SU-DHL-6 (cell line): ENCODE results near the gene FGFRL1.

Source experiments
- H2AFZ ChIP-seq: fragments of 200-600 bp; sonication (generic); 2 replicates; pipeline ENCODE4 v1.6.1; 2014; ENCODE audit warnings: low read depth, mild to moderate bottlenecking, moderate library complexity, mixed read lengths, antibody characterized with exemption, low read length; ENCODE audit not compliant: severe bottlenecking
- H3F3A ChIP-seq: fragments of 200-600 bp; shearing (Covaris generic); 2 replicates; pipeline ENCODE4 v1.6.0; 2016; ENCODE audit warnings: antibody characterized with exemption, mild to moderate bottlenecking; ENCODE audit not compliant: insufficient read depth
- H3K27ac ChIP-seq: fragments of 200-600 bp; sonication (generic); 2 replicates; pipeline ENCODE4 v1.5.1; 2016; ENCODE audit warnings: low read depth, mild to moderate bottlenecking, low read length, moderate library complexity, mixed read lengths
- H3K27me3 ChIP-seq: fragments of 200-600 bp; sonication (generic), shearing (Covaris generic); 2 replicates; pipeline ENCODE4 v1.6.0; 2014; ENCODE audit warnings: mild to moderate bottlenecking, low read length
- H3K36me3 ChIP-seq: fragments of 200-600 bp; sonication (generic); 2 replicates; pipeline ENCODE4 v1.6.1; 2014; ENCODE audit warnings: mild to moderate bottlenecking, low read length, mixed read lengths
- H3K4me2 ChIP-seq: fragments of 300-600, 200-600 bp; shearing (Covaris generic), sonication (generic); 2 replicates; pipeline ENCODE4 v1.6.0; 2014; ENCODE audit warnings: low read length, low read depth, mild to moderate bottlenecking; ENCODE audit not compliant: poor library complexity, severe bottlenecking
- H3K4me3 ChIP-seq: fragments of 200-600 bp; sonication (generic); 2 replicates; pipeline ENCODE4 v1.5.1; 2014; ENCODE audit warnings: antibody characterized with exemption, low read length, mild to moderate bottlenecking, mixed read lengths; ENCODE audit not compliant: insufficient read depth, poor library complexity, severe bottlenecking
- H3K79me2 ChIP-seq: fragments of 200-600 bp; sonication (generic); 2 replicates; pipeline ENCODE4 v1.6.1; 2014; ENCODE audit warnings: mild to moderate bottlenecking, low read length, moderate library complexity; ENCODE audit not compliant: insufficient read depth
- H3K9ac ChIP-seq: fragments of 200-600 bp; sonication (generic); 2 replicates; pipeline ENCODE4 v1.7.0; 2014; ENCODE audit warnings: mild to moderate bottlenecking, low read length
- H3K9me2 ChIP-seq: fragments of 200-600 bp; sonication (generic); replicated peaks from 2 replicates; pipeline ENCODE4 v1.6.1; 2014; ENCODE audit warnings: low read length; ENCODE audit not compliant: insufficient read depth
- H3K9me3 ChIP-seq: fragments of 200-600 bp; sonication (generic); 2 replicates; pipeline ENCODE4 v1.6.1; 2014; ENCODE audit warnings: low read length, mixed read lengths; ENCODE audit not compliant: insufficient read depth
- H4K20me1 ChIP-seq: fragments of 200-600 bp; sonication (generic); 2 replicates; pipeline ENCODE4 v1.6.1; 2014; ENCODE audit warnings: low read depth, mild to moderate bottlenecking, antibody characterized with exemption, low read length, moderate library complexity, mixed read lengths
- CTCF ChIP-seq: fragments of 200-600 bp; sonication (generic); IDR thresholded peaks from one replicate; pipeline ENCODE4 v1.5.1; 2017; ENCODE audit warnings: antibody characterized with exemption, mild to moderate bottlenecking, low read length, moderate library complexity; ENCODE audit not compliant: insufficient read depth, poor library complexity, severe bottlenecking
- EZH2phosphoT487 ChIP-seq: fragments of 200-600 bp; sonication (generic), shearing (Covaris generic); conservative IDR thresholded peaks from 2 replicates; pipeline ENCODE4 v1.6.1; 2018; ENCODE audit warnings: mild to moderate bottlenecking, antibody characterized with exemption, low read length, moderate library complexity, mixed read lengths

FGFRL1 gene

GRCh38 chr4:1058997-1059665 lies 47.7 kb downstream of the FGFRL1 start:
- Histone ChIP-seq H3K9me2 (no peaks in the 10 kb centered on the region), H3K79me2 (no peaks in the 10 kb centered on the region), H3K36me3 (no peaks in the 10 kb centered on the region), H3K4me3 (no peak overlapping the region), H3K9me3 (no peaks in the 10 kb centered on the region), H3K4me2 (no peak overlapping the region), H3K27ac (no peak overlapping the region), H3K9ac (no peak overlapping the region), H3F3A (no peaks in the 10 kb centered on the region; the same call in 1 of the 2 replicates), H4K20me1 (no peaks in the 10 kb centered on the region), H3K27me3 (no peaks in the 10 kb centered on the region), H2AFZ (no peak overlapping the region)
- TF ChIP-seq EZH2phosphoT487 (no peak), CTCF (no peak)

GRCh38 chr4:1060121-1060520 lies 48.7 kb downstream of the FGFRL1 start:
- H3K9ac ChIP-seq, result no peak overlapping the region
- no peak overlapping the region for H2AFZ ChIP-seq
- no peak overlapping the region for H3K27ac ChIP-seq
- TF ChIP-seq EZH2phosphoT487, result no peak
- TF ChIP-seq CTCF, result no peak
- H3K4me3 ChIP-seq, result no peak overlapping the region
- H3K4me2 ChIP-seq, result no peak overlapping the region
- no peaks in the 10 kb centered on the region for H3K27me3 ChIP-seq
- H4K20me1 ChIP-seq, result no peaks in the 10 kb centered on the region
- no peaks in the 10 kb centered on the region for H3K9me2 ChIP-seq
- no peaks in the 10 kb centered on the region for H3K9me3 ChIP-seq
- no peaks in the 10 kb centered on the region for H3K79me2 ChIP-seq
- H3K36me3 ChIP-seq, result no peaks in the 10 kb centered on the region
- no peaks in the 10 kb centered on the region; the same call in 1 of the 2 replicates for H3F3A ChIP-seq

GRCh38 chr4:1060621-1061020 lies 49.2 kb downstream of the FGFRL1 start:
- Histone ChIP-seq H3K79me2 (no peaks in the 10 kb centered on the region), H3K9me3 (no peaks in the 10 kb centered on the region), H3K27ac (no peak overlapping the region), H3K36me3 (no peaks in the 10 kb centered on the region), H3K4me3 (no peak overlapping the region), H3K4me2 (no peak overlapping the region), H2AFZ (no peak overlapping the region), H3K27me3 (no peaks in the 10 kb centered on the region), H4K20me1 (no peaks in the 10 kb centered on the region), H3F3A (no peaks in the 10 kb centered on the region; the same call in 1 of the 2 replicates), H3K9ac (no peak overlapping the region), H3K9me2 (no peaks in the 10 kb centered on the region)
- TF ChIP-seq EZH2phosphoT487 (no peak), CTCF (no peak)
